WTC11 (cell line): ENCODE data around the gene SLC25A48. TPM values are rescaled to one million over a fixed set of nuclear protein-coding genes. Genes with fewer than 3 reads are reported as not detected.

Experiments
- ATAC-seq: fragments of 200-7000 bp; cut with Tn5 transposase; 2 replicates; pipeline ENCODE4 v1.10.0; 2021; ENCODE audit warnings: mild to moderate bottlenecking, moderate library complexity
- CTCF ChIA-PET: fragments of 300-600 bp; sonication (Branson Sonifier 250); formaldehyde crosslinking; loops from one replicate; lab custom pipeline; 2021; ENCODE audit warnings: antibody characterized with exemption; lab: Charles Lee
- POLR2A ChIA-PET: fragments of 350-600 bp; sonication (Branson Sonifier 250); formaldehyde crosslinking; loops from one replicate; lab custom pipeline; 2021; ENCODE audit warnings: antibody characterized with exemption; lab: Charles Lee
- DNase-seq: peaks from one replicate; pipeline ENCODE4 v3.0.0; 2021; ENCODE audit warnings: low spot score
- H3K27ac Mint-ChIP-seq: 2 replicates; pipeline ENCODE4 v1.8.0; 2021; ENCODE audit warnings: mixed read lengths
- H3K27me3 Mint-ChIP-seq: 2 replicates; pipeline ENCODE4 v1.8.0; 2021; ENCODE audit warnings: low read depth, mild to moderate bottlenecking, moderate library complexity, mixed read lengths
- H3K36me3 Mint-ChIP-seq: 2 replicates; pipeline ENCODE4 v1.8.0; 2021; ENCODE audit warnings: mixed read lengths
- H3K4me1 Mint-ChIP-seq: 2 replicates; pipeline ENCODE4 v1.8.0; 2022; ENCODE audit warnings: mixed read lengths
- H3K4me3 Mint-ChIP-seq: 2 replicates; pipeline ENCODE4 v1.8.0; 2021; ENCODE audit warnings: mild to moderate bottlenecking, moderate library complexity, mixed read lengths
- H3K9me3 Mint-ChIP-seq: 2 replicates; pipeline ENCODE4 v1.8.0; 2021; ENCODE audit warnings: mixed read lengths
- ATF1 ChIP-seq: sonication (generic); formaldehyde crosslinking; IDR thresholded peaks from 2 replicates; pipeline ENCODE4 v1.8.1; 2023; ENCODE audit warnings: mild to moderate bottlenecking, moderate library complexity, missing genetic modification reagents
- ESRRA ChIP-seq: sonication (generic); formaldehyde crosslinking; IDR thresholded peaks from 2 replicates; pipeline ENCODE4 v1.8.1; 2022; ENCODE audit warnings: mild to moderate bottlenecking, missing genetic modification reagents, borderline replicate concordance
- ETV6 ChIP-seq: sonication (generic); formaldehyde crosslinking; IDR thresholded peaks from 2 replicates; pipeline ENCODE4 v1.8.1; 2022; ENCODE audit warnings: mild to moderate bottlenecking, missing genetic modification reagents
- FOXP1 ChIP-seq: sonication (generic); formaldehyde crosslinking; IDR thresholded peaks from 2 replicates; pipeline ENCODE4 v1.8.0; 2022; ENCODE audit warnings: missing genetic modification reagents, mild to moderate bottlenecking, moderate library complexity, borderline replicate concordance
- HMGXB4 ChIP-seq: sonication (generic); formaldehyde crosslinking; IDR thresholded peaks from 2 replicates; pipeline ENCODE4 v1.8.1; 2023; ENCODE audit warnings: mild to moderate bottlenecking, moderate library complexity, missing genetic modification reagents
- MYBL2 ChIP-seq: sonication (generic); formaldehyde crosslinking; IDR thresholded peaks from 2 replicates; pipeline ENCODE4 v1.8.1; 2023; ENCODE audit warnings: mild to moderate bottlenecking, moderate library complexity, missing genetic modification reagents
- NR2C2 ChIP-seq: sonication (generic); formaldehyde crosslinking; IDR thresholded peaks from 2 replicates; pipeline ENCODE4 v1.8.0; 2022; ENCODE audit warnings: mild to moderate bottlenecking, missing genetic modification reagents
- RORB ChIP-seq: fragments of 250-450 bp; sonication (Bioruptor Pico); IDR thresholded peaks from 2 replicates; pipeline ENCODE4 v1.9.0; 2021; ENCODE audit warnings: mild to moderate bottlenecking
- SMAD3 ChIP-seq: sonication (generic); formaldehyde crosslinking; IDR thresholded peaks from 2 replicates; pipeline ENCODE4 v1.8.0; 2022; ENCODE audit warnings: missing genetic modification reagents, mild to moderate bottlenecking, borderline replicate concordance
- SMAD4 ChIP-seq: sonication (generic); formaldehyde crosslinking; IDR thresholded peaks from 2 replicates; pipeline ENCODE4 v1.8.0; 2022; ENCODE audit warnings: mild to moderate bottlenecking, missing genetic modification reagents
- TEAD4 ChIP-seq: sonication (generic); formaldehyde crosslinking; IDR thresholded peaks from 2 replicates; pipeline ENCODE4 v1.8.0; 2022; ENCODE audit warnings: mild to moderate bottlenecking, missing genetic modification reagents
- USF2 ChIP-seq: sonication (generic); formaldehyde crosslinking; IDR thresholded peaks from 2 replicates; pipeline ENCODE4 v1.8.1; 2023; ENCODE audit warnings: mild to moderate bottlenecking, missing genetic modification reagents, moderate library complexity
- ZNF219 ChIP-seq: sonication (generic); formaldehyde crosslinking; IDR thresholded peaks from 2 replicates; pipeline ENCODE4 v1.8.0; 2023; ENCODE audit warnings: missing genetic modification reagents, mild to moderate bottlenecking, borderline replicate concordance
- ZNF281 ChIP-seq: sonication (generic); formaldehyde crosslinking; IDR thresholded peaks from 2 replicates; pipeline ENCODE4 v1.8.0; 2023; ENCODE audit warnings: mild to moderate bottlenecking, missing genetic modification reagents
- ZNF512 ChIP-seq: sonication (generic); formaldehyde crosslinking; IDR thresholded peaks from 2 replicates; pipeline ENCODE4 v1.8.1; 2022; ENCODE audit warnings: missing genetic modification reagents, borderline replicate concordance
- total RNA-seq: library from RNA; stranded (reverse); gene quantifications from 3 replicates; pipeline ENCODE4 v1.2.3, GENCODE V29; 2021
- TF ChIP-seq, protein P1 (sequence below): sonication (generic); formaldehyde crosslinking; IDR thresholded peaks from 2 replicates; pipeline ENCODE4 v1.8.1; 2022; ENCODE audit warnings: mild to moderate bottlenecking, moderate library complexity, missing genetic modification reagents
- TF ChIP-seq, protein P2 (sequence below): sonication (generic); formaldehyde crosslinking; IDR thresholded peaks from 2 replicates; pipeline ENCODE4 v1.8.0; 2022; ENCODE audit warnings: mild to moderate bottlenecking, missing genetic modification reagents
- TF ChIP-seq, protein P3 (sequence below): fragments of 250-450 bp; sonication (Bioruptor Pico); IDR thresholded peaks from 2 replicates; pipeline ENCODE4 v1.9.0; 2021; ENCODE audit warnings: moderate library complexity, mild to moderate bottlenecking, inconsistent platforms, borderline replicate concordance

Gene SLC25A48
- total RNA-seq, 1 experiment from 2014 or later, result 1.1 TPM

DNA sequence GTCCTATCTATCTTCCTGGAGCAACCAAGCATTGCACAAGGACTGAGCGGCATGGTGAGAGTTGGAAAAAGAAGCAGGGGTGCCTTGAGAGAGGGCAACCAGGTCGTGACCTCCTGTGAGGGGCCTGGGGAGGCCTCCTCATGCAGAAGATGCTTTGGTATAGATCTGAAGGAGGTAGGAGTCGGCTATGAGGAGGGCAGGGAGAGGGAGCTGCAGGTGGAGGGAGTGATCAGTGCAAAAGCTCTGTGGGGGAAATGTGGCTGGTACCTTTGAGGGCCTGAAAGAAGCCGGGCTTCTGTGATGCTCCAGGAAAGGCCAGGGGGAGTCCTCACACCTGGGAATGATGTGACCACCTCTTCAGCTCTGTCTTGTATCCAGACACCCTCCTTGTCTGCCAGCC is 3.6 kb upstream of the SLC25A48 start:
- Mint-ChIP-seq H3K4me3 (no peak overlapping the region), H3K27me3 (peaks cover 59% of the 10 kb centered on the region), H3K36me3 (no peaks in the 10 kb centered on the region), H3K27ac (no peak overlapping the region), H3K4me1 (0 out of 2 replicates have a peak, but pooled peaks cover 2% of the 10 kb centered on the region), H3K9me3 (no peaks in the 10 kb centered on the region)
- TF ChIP-seq ETV6 (CRISPR knock-in tag) (no peak), ESRRA (CRISPR knock-in tag) (no peak), NR2C2 (CRISPR knock-in tag) (no peak), ZNF512 (CRISPR knock-in tag) (no peak), MYBL2 (CRISPR knock-in tag) (no peak), ZNF219 (CRISPR knock-in tag) (no peak), ATF1 (CRISPR knock-in tag) (no peak), TEAD4 (CRISPR knock-in tag) (no peak), HMGXB4 (no peak), SMAD4 (CRISPR knock-in tag) (no peak), USF2 (CRISPR knock-in tag) (no peak), RORB (CRISPR knock-in tag) (no peak), FOXP1 (no peak), SMAD3 (CRISPR knock-in tag) (no peak), ZNF281 (CRISPR knock-in tag) (no peak)
- TF ChIP-seq, protein P1, sequence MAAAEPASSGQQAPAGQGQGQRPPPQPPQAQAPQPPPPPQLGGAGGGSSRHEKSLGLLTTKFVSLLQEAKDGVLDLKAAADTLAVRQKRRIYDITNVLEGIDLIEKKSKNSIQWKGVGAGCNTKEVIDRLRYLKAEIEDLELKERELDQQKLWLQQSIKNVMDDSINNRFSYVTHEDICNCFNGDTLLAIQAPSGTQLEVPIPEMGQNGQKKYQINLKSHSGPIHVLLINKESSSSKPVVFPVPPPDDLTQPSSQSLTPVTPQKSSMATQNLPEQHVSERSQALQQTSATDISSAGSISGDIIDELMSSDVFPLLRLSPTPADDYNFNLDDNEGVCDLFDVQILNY, result no peak
- TF ChIP-seq, protein P2, sequence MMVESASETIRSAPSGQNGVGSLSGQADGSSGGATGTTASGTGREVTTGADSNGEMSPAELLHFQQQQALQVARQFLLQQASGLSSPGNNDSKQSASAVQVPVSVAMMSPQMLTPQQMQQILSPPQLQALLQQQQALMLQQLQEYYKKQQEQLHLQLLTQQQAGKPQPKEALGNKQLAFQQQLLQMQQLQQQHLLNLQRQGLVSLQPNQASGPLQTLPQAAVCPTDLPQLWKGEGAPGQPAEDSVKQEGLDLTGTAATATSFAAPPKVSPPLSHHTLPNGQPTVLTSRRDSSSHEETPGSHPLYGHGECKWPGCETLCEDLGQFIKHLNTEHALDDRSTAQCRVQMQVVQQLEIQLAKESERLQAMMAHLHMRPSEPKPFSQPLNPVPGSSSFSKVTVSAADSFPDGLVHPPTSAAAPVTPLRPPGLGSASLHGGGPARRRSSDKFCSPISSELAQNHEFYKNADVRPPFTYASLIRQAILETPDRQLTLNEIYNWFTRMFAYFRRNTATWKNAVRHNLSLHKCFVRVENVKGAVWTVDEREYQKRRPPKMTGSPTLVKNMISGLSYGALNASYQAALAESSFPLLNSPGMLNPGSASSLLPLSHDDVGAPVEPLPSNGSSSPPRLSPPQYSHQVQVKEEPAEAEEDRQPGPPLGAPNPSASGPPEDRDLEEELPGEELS, result no peak
- TF ChIP-seq, protein P3, sequence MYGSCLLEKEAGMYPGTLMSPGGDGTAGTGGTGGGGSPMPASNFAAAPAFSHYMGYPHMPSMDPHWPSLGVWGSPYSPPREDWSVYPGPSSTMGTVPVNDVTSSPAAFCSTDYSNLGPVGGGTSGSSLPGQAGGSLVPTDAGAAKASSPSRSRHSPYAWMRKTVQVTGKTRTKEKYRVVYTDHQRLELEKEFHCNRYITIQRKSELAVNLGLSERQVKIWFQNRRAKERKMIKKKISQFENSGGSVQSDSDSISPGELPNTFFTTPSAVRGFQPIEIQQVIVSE (CRISPR knock-in tag), result no peak
- CTCF ChIA-PET, result interaction anchor here (0.9 to 6.4 kb wide), 18 partner anchors 9 to 373 kb away, joined by 3 to 81 read pairs (median 6); partner anchors contain the start of gene CXCL14
- DNase-seq (no peak), ATAC-seq (no peak)
- POLR2A ChIA-PET, result no interaction called here
